GM10266 (cell line): ENCODE data around the gene PRDX2.
A peak's percentile ranks its signal among the peaks of the same experiment; 100 is the strongest.

Experiments used
- DNase-seq: peaks from one replicate; pipeline ENCODE4 v3.0.0; 2012; ENCODE audit errors: extremely low spot score
- TF ChIP-seq, protein P1 (sequence below): IDR thresholded peaks from 2 replicates; pipeline ENCODE4 v1.5.1; 2012; ENCODE audit warnings: mild to moderate bottlenecking, low read depth; ENCODE audit not compliant: control insufficient read depth, insufficient read depth; ENCODE audit errors: missing control alignments

The PRDX2 gene

DNA sequence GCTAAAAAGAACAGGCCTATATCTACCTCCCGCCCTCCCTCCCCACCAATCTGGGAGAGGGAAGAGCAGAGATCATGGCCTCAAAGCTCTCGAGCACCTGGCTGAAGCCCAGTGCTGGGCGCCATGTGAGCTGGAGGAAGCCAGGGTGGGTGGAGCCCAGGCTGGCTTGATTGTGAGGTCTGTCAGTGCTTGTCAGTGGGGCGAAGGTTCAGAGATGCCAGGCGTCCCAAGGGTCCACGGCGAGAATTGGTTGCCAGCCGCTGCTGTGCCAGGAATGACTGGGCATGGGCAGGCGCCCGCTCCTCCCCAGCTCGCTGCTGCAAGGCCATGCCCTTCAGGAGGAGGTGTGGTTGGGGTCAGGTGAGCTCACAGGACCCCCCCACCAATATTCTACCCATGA is 38.5 kb downstream of the PRDX2 start:
- TF ChIP-seq, protein P1, sequence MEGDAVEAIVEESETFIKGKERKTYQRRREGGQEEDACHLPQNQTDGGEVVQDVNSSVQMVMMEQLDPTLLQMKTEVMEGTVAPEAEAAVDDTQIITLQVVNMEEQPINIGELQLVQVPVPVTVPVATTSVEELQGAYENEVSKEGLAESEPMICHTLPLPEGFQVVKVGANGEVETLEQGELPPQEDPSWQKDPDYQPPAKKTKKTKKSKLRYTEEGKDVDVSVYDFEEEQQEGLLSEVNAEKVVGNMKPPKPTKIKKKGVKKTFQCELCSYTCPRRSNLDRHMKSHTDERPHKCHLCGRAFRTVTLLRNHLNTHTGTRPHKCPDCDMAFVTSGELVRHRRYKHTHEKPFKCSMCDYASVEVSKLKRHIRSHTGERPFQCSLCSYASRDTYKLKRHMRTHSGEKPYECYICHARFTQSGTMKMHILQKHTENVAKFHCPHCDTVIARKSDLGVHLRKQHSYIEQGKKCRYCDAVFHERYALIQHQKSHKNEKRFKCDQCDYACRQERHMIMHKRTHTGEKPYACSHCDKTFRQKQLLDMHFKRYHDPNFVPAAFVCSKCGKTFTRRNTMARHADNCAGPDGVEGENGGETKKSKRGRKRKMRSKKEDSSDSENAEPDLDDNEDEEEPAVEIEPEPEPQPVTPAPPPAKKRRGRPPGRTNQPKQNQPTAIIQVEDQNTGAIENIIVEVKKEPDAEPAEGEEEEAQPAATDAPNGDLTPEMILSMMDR = no peak
- no peak for DNase-seq

DNA sequence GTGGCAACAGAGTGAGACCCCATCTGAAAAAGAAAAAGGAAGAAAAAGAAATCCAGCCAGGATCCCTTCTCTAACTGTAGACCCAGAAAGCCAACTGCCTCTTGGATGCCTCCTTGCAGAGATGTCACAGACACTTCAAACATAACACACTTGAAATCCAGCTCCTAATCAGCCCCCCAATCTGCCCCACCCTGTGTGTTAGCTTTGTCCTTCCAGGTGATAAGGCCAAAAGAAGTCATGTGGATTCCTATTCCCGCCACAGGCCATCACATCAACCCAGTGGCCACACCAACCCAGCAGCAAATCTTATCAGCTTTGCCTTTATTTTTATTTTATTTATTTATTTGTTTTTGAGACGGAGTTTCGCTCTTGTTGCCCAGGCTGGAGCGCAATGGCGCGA is 41.9 kb downstream of the PRDX2 start:
- DNase-seq = no peak
- TF ChIP-seq, protein P1 = no peak

GRCh38 chr19:12757544-12758274 is 43.9 kb downstream of the PRDX2 start:
- peak; percentile 89 for DNase-seq
- TF ChIP-seq, protein P1 = peak; percentile 81

- no peak for DNase-seq
- TF ChIP-seq, protein P1 = no peak
Measured at GRCh38 chr19:12756150-12756883, 45.3 kb downstream of the PRDX2 start.

DNA sequence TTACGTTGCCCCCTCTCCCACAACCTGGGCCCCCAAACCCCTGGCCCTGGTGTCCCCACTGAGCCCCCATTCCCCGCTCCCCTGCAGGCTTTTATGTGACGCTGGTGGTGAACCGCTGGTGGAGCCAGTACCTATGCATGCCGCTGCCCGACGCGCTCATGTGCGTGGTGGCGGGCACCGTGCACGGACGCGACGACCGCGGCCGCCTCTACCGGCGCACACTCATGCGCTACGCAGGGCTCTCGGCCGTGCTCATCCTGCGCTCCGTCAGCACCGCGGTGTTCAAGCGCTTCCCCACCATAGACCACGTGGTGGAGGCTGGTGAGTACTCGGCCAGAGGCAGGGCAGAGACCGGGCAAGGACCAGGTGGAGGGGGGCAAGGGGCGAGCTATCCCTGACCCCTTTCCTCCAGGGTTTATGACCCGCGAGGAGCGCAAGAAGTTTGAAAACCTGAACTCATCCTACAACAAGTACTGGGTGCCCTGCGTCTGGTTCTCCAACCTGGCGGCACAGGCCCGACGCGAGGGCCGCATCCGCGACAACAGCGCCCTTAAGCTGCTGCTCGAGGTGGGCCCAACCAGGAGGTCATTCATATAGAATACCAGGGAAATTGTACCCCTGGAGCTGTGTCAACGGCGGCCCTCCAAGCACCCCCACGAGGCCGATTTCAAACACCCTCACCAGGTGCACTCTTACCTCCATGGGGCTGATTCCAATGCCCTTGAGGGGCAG is 47.0 kb downstream of the PRDX2 start:
- DNase-seq = no peak
- TF ChIP-seq, protein P1 = no peak

DNA sequence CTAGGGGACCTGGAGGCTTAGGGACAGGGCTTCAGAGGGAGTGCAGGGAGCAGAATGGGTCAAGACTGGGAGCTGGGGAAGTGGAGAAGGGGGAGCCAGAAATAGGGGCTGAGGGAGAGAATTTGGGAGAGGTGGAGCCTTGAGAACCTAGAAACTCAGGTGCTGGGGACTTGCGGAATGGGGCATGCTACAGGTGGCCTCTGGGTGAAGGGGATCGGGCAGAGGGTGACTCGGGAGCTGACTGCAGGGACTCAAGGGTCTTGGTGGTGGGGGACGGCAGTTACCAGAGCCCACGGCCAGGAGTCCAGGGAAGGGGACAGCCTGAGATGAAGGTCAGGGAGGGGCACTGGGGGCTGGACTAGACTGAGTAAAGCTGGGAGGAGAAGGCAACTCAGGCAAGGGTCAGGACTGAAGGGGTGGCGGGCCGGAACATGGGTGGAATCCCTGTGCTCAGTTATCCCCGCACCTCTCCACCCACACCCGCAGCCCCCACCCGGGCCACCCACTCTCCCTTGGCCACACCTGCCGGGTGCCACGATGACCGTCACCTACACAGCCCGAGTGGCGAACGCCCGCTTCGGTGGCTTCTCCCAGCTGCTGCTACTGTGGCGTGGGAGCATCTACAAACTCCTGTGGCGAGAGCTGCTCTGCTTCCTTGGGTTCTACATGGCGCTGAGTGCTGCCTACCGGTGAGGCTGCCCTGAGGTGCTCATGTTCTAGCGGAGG is 49.4 kb downstream of the PRDX2 start:
- TF ChIP-seq, protein P1 = no peak
- DNase-seq = no peak
